MCF 10A (cell line): ENCODE results near the gene UEVLD. TPM values are rescaled to one million over a fixed set of nuclear protein-coding genes. Genes with fewer than 3 reads are reported as not detected.

ENCODE experiments used
- BruUV-seq: library from RNA; stranded (reverse); fragments of 400-500 nt; replicated peaks from 2 replicates; lab custom pipeline; 2021; lab: Mats Ljungman, UMichigan
- CTCF ChIA-PET: fragments of 300-600 bp; sonication (Branson Sonifier 250); formaldehyde crosslinking; extraction: SDS; loops from one replicate; lab custom pipeline; 2021; ENCODE audit warnings: antibody characterized with exemption, inconsistent platforms; lab: Yijun Ruan, JAX
- POLR2A ChIA-PET: fragments of 300-600, 350-650 bp; sonication (Branson Sonifier 250); formaldehyde crosslinking; extraction: SDS; loops from one replicate; lab custom pipeline; 2020; ENCODE audit warnings: antibody characterized with exemption, inconsistent platforms; lab: Yijun Ruan, JAX
- DNase-seq: peaks from one replicate; pipeline ENCODE4 v3.0.0-alpha.2; 2018; ENCODE audit not compliant: unreplicated experiment
- H3K27ac Mint-ChIP-seq: one replicate; pipeline ENCODE4 v1.8.0; 2022; ENCODE audit warnings: mild to moderate bottlenecking, low read depth, mixed read lengths; ENCODE audit not compliant: unreplicated experiment
- H3K27me3 Mint-ChIP-seq: one replicate; pipeline ENCODE4 v1.8.0; 2022; ENCODE audit warnings: mixed read lengths; ENCODE audit not compliant: insufficient read depth, unreplicated experiment
- H3K36me3 Mint-ChIP-seq: one replicate; pipeline ENCODE4 v1.8.0; 2022; ENCODE audit warnings: mild to moderate bottlenecking, moderate library complexity, mixed read lengths; ENCODE audit not compliant: insufficient read depth, unreplicated experiment
- H3K4me1 Mint-ChIP-seq: one replicate; pipeline ENCODE4 v1.8.0; 2022; ENCODE audit warnings: mixed read lengths; ENCODE audit not compliant: insufficient read depth, unreplicated experiment
- H3K4me3 Mint-ChIP-seq: one replicate; pipeline ENCODE4 v1.8.0; 2022; ENCODE audit warnings: mild to moderate bottlenecking, moderate library complexity, mixed read lengths; ENCODE audit not compliant: unreplicated experiment
- H3K9me3 Mint-ChIP-seq: one replicate; pipeline ENCODE4 v1.8.0; 2022; ENCODE audit warnings: mixed read lengths; ENCODE audit not compliant: unreplicated experiment
- CTCF ChIP-seq: fragments of 200-600 bp; IDR thresholded peaks from one replicate; pipeline ENCODE4 v1.8.0; 2022; ENCODE audit warnings: antibody characterized with exemption, mild to moderate bottlenecking; ENCODE audit not compliant: unreplicated experiment
- intact Hi-C: fragments of 100-400 bp; cut with micrococcal nuclease; formaldehyde crosslinking; loops from 2 replicates; pipeline ENCODE4 v1.14.1; 2022
- total RNA-seq: library from RNA; stranded (reverse); gene quantifications from 2 replicates; pipeline ENCODE4 v1.2.3, GENCODE V29; 2022

Gene UEVLD
- total RNA-seq, 1 experiment from 2014 or later = 22.8 TPM

DNA sequence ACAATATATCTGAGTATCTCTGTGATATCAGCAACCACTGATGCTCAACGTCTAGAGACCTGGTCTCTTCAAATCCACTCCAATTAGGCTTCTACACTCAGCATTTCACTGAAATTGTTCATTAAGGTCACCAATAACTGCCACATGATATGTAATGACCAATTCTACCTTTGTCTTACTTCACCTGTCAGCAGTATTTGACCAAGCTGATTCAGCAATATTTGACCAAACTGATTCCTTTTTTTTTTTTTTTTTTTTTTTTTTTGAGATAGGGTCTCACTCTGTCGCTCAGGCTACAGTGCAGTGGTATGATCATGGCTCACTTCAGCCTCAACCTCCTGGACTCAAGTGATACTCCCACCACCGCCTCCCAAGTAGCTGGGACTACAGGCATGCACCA, 67.4 kb downstream of the UEVLD start:
- ChIA-PET CTCF (interaction anchor here (0.6 to 0.9 kb wide), 3 partner anchors 16 to 397 kb away, joined by 3 to 4 read pairs (median 3); no protein-coding TSS in a partner anchor), POLR2A (interaction anchor here (0.7 kb wide), 1 partner anchor 9 kb away, joined by 3 read pairs; no protein-coding TSS in a partner anchor)
- no peak overlapping the region for H3K27ac Mint-ChIP-seq
- TF ChIP-seq CTCF = no peak
- H3K9me3 Mint-ChIP-seq = no peaks in the 10 kb centered on the region
- peaks cover 16% of the 10 kb centered on the region for H3K4me1 Mint-ChIP-seq
- BruUV-seq = no TSS peak
- no peak overlapping the region for H3K4me3 Mint-ChIP-seq
- intact Hi-C loops = loop anchor here (10.0 kb wide), 1 partner anchor 196 kb away; the partner anchor contains the start of genes GTF2H1 and HPS5
- DNase-seq = no peak
- peaks cover 64% of the 10 kb centered on the region for H3K36me3 Mint-ChIP-seq
- H3K27me3 Mint-ChIP-seq = no peaks in the 10 kb centered on the region

DNA sequence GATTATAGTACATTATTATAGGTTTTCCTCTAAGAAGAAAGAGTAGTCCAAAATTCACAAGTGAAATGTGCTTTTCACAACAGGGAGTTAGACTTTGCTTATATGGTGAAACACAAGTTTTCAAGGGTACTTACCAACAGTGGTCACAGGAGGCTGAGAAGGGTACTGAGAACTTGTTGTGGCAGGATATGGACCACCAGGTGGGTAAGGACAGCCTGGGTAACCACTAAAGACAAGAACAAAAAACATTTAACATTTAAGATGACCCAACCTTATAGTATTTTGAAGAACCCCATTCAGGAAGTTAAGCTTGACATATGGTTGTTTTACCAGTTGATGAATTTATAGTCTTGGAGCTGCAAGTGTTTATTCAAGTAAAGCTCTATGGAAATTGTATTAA, 86.2 kb downstream of the UEVLD start:
- Mint-ChIP-seq H3K27ac (no peak overlapping the region), H3K36me3 (peaks cover 85% of the 10 kb centered on the region), H3K27me3 (no peaks in the 10 kb centered on the region), H3K4me1 (no peaks in the 10 kb centered on the region), H3K4me3 (no peak overlapping the region), H3K9me3 (peaks cover 10% of the 10 kb centered on the region)
- DNase-seq = no peak
- BruUV-seq = no TSS peak
- TF ChIP-seq CTCF = no peak
- ChIA-PET CTCF (no interaction called here), POLR2A (interaction anchor here (1.5 kb wide), 1 partner anchor 24 kb away, joined by 6 read pairs; the partner anchor contains the start of gene TSG101)
- intact Hi-C loops = no loop called here

- no peak overlapping the region for H3K27ac Mint-ChIP-seq
- H3K4me1 Mint-ChIP-seq = no peaks in the 10 kb centered on the region
- BruUV-seq = no TSS peak
- no peaks in the 10 kb centered on the region for H3K27me3 Mint-ChIP-seq
- H3K9me3 Mint-ChIP-seq = peaks cover 10% of the 10 kb centered on the region
- ChIA-PET POLR2A (interaction anchor here (0.7 to 1.5 kb wide), 2 partner anchors 25 to 117 kb away, joined by 3 to 6 read pairs; partner anchors contain the start of gene TSG101), CTCF (no interaction called here)
- intact Hi-C loops = no loop called here
- no peak overlapping the region for H3K4me3 Mint-ChIP-seq
- H3K36me3 Mint-ChIP-seq = peaks cover 84% of the 10 kb centered on the region
- TF ChIP-seq CTCF = no peak
- DNase-seq = no peak
Observed at GRCh38 chr11:18501629-18502028, 86.9 kb downstream of the UEVLD start.

GRCh38 chr11:18498039-18498438, 90.5 kb downstream of the UEVLD start:
- CTCF ChIA-PET = interaction anchor here (0.6 kb wide), 1 partner anchor 19 kb away, joined by 3 read pairs; no protein-coding TSS in a partner anchor
- intact Hi-C loops = loop anchor here (10.0 kb wide), 1 partner anchor 253 kb away; the partner anchor contains the start of gene SAA2
- Mint-ChIP-seq H3K4me1 (no peaks in the 10 kb centered on the region), H3K9me3 (peaks cover 10% of the 10 kb centered on the region), H3K27me3 (no peaks in the 10 kb centered on the region), H3K27ac (no peak overlapping the region), H3K36me3 (peaks cover 79% of the 10 kb centered on the region), H3K4me3 (no peak overlapping the region)
- no TSS peak for BruUV-seq
- POLR2A ChIA-PET = no interaction called here
- DNase-seq = no peak
- TF ChIP-seq CTCF = no peak
